B cell (primary cell): ENCODE results near the gene FLT3LG. TPM values are rescaled to one million over a fixed set of nuclear protein-coding genes. Genes with fewer than 3 reads are reported as not detected.

Experiments
- ATAC-seq: fragments of 200-7000 bp; cut with Tn5 transposase; one replicate; pipeline ENCODE4 v1.10.0; 2021; ENCODE audit warnings: low read depth, mild to moderate bottlenecking, moderate number of reproducible peaks, moderate library complexity
- CTCF ChIA-PET: fragments of 350-600 bp; sonication (Branson Sonifier 250); formaldehyde crosslinking; loops from one replicate; lab custom pipeline; 2021; ENCODE audit warnings: antibody characterized with exemption, inconsistent platforms; lab: Charles Lee
- POLR2A ChIA-PET: fragments of 350-600 bp; sonication (Branson Sonifier 250); formaldehyde crosslinking; loops from one replicate; lab custom pipeline; 2021; ENCODE audit warnings: antibody characterized with exemption; lab: Charles Lee
- DNase-seq: peaks from one replicate; pipeline ENCODE4 v3.0.0; 2013
- H2AFZ ChIP-seq: 2 replicates; pipeline ENCODE4 v1.6.1; 2012; ENCODE audit warnings: mild to moderate bottlenecking, low read depth, low read length; ENCODE audit not compliant: insufficient read depth, poor library complexity, severe bottlenecking
- H3K27ac ChIP-seq, 2 donors: 1 replicate in 1 of 2; 2 replicates in 1 of 2; pipeline ENCODE4 v1.5.1; 2012 to 2013; ENCODE audit warnings: low read length in 2 of 2, mild to moderate bottlenecking in 2 of 2, moderate library complexity in 1 of 2
- H3K27me3 ChIP-seq, 4 experiments: fragments of 200-600 bp in 1 of 4; sonication (generic) in 1 of 4; replicated peaks in 1 of 4; 1 replicate in 2 of 4; 2 replicates in 2 of 4; pipeline versions ENCODE4 v1.6.1 to v1.7.0; 2013 to 2016; ENCODE audit warnings: low read length in 3 of 4, mild to moderate bottlenecking in 2 of 4, mixed read lengths in 1 of 4, moderate library complexity in 1 of 4; ENCODE audit not compliant: insufficient read depth in 4 of 4, control insufficient read depth in 3 of 4; ENCODE audit errors: control extremely low read depth in 1 of 4
- H3K36me3 ChIP-seq, 2 experiments: replicated peaks in 1 of 2; 1 replicate in 1 of 2; 2 replicates in 1 of 2; pipeline versions ENCODE4 v1.6.1 to v1.7.1; 2013; ENCODE audit warnings: low read length in 1 of 2; ENCODE audit not compliant: insufficient read depth in 2 of 2, control insufficient read depth in 1 of 2; ENCODE audit errors: control extremely low read depth in 1 of 2, extremely low read depth in 1 of 2
- H3K4me1 ChIP-seq, 2 donors: fragments of 200-600 bp in 1 of 2; sonication (generic) in 1 of 2; 1 replicate in 1 of 2; 2 replicates in 1 of 2; pipeline versions ENCODE4 v1.5.1 to v1.6.1; 2013 to 2017; ENCODE audit warnings: low read length in 2 of 2; ENCODE audit not compliant: control insufficient read depth in 2 of 2, insufficient read depth in 2 of 2
- H3K4me2 ChIP-seq: replicated peaks from 2 replicates; pipeline ENCODE3; 2012; ENCODE audit warnings: mild to moderate bottlenecking, low read depth, low read length; ENCODE audit not compliant: poor library complexity, severe bottlenecking
- H3K4me3 ChIP-seq, 5 experiments: fragments of 200-600 bp in 1 of 5; sonication (generic) in 1 of 5; 1 replicate in 3 of 5; 2 replicates in 2 of 5; pipeline versions ENCODE4 v1.5.1 to v1.7.0; 2011 to 2016; ENCODE audit warnings: low read length in 4 of 5, mild to moderate bottlenecking in 4 of 5, low read depth in 2 of 5, control low read depth in 1 of 5, moderate library complexity in 1 of 5; ENCODE audit not compliant: insufficient read depth in 1 of 5; ENCODE audit errors: control extremely low read depth in 1 of 5, extremely low read depth in 1 of 5
- H3K79me2 ChIP-seq: fragments of 200-600 bp; sonication (generic); one replicate; pipeline ENCODE4 v1.6.0; 2016; ENCODE audit warnings: low read length; ENCODE audit not compliant: control insufficient read depth, insufficient read depth
- H3K9ac ChIP-seq: fragments of 200-600 bp; sonication (generic); 2 replicates; pipeline ENCODE4 v1.6.1; 2017; ENCODE audit warnings: mild to moderate bottlenecking, low read length, moderate library complexity
- H3K9me3 ChIP-seq, 3 donors: one replicate each; pipeline versions ENCODE4 v1.6.1 to v1.7.1; 2013; ENCODE audit warnings: low read length in 2 of 3; ENCODE audit not compliant: control insufficient read depth in 2 of 3, insufficient read depth in 1 of 3; ENCODE audit errors: control extremely low read depth in 1 of 3
- H4K20me1 ChIP-seq: 2 replicates; pipeline ENCODE4 v1.6.0; 2012; ENCODE audit warnings: mild to moderate bottlenecking, low read length; ENCODE audit not compliant: insufficient read depth, control insufficient read depth, poor library complexity, severe bottlenecking
- H3K27ac Mint-ChIP-seq: one replicate; pipeline ENCODE4 v1.8.0; 2021; ENCODE audit warnings: mixed read lengths
- H3K27me3 Mint-ChIP-seq: one replicate; pipeline ENCODE4 v1.8.0; 2021; ENCODE audit warnings: mixed read lengths
- H3K4me1 Mint-ChIP-seq: one replicate; pipeline ENCODE4 v1.8.0; 2021; ENCODE audit warnings: mixed read lengths
- H3K4me3 Mint-ChIP-seq: one replicate; pipeline ENCODE4 v1.8.0; 2021; ENCODE audit warnings: mixed read lengths
- H3K9me3 Mint-ChIP-seq: one replicate; pipeline ENCODE4 v1.8.0; 2022; ENCODE audit warnings: mixed read lengths; ENCODE audit not compliant: insufficient read depth
- CTCF ChIP-seq: fragments of 200-600 bp; IDR thresholded peaks from one replicate; pipeline ENCODE4 v1.8.0; 2022; ENCODE audit warnings: antibody characterized with exemption, mild to moderate bottlenecking
- EZH2 ChIP-seq: IDR thresholded peaks from 2 replicates; pipeline ENCODE4 v1.6.1; 2012; ENCODE audit warnings: borderline replicate concordance, low read depth, mild to moderate bottlenecking, moderate library complexity, low read length; ENCODE audit not compliant: insufficient read depth, poor library complexity, severe bottlenecking
- WGBS: methylation state at CpG from one replicate; pipeline ENCODE4 v1.1.5; 2013; ENCODE audit warnings: missing lambda C conversion rate; ENCODE audit not compliant: insufficient coverage; 5-methylcytosine and 5-hydroxymethylcytosine counted together
- intact Hi-C: fragments of 100-400 bp; cut with micrococcal nuclease; formaldehyde crosslinking; loops from one replicate; pipeline ENCODE4 v1.10.0; 2022
- polyA plus RNA-seq: library from polyadenylated mRNA; depleted of rRNA; stranded (reverse); fragments of >200 nt; gene quantifications from 2 replicates; pipeline ENCODE4 v1.2.3, GENCODE V29; 2012
- total RNA-seq, 2 donors: library from RNA; stranded (reverse); fragments of 120-200 nt in 1 of 2; gene quantifications; 1 replicate in 1 of 2; 2 replicates in 1 of 2; pipeline versions ENCODE4 v1.2.3 to v1.2.4, GENCODE V29; 2013 to 2022

Gene FLT3LG
- total and polyA plus RNA-seq, 2 donors (not counting 1 experiment from before 2014, with no cell fraction given) = 31.0 to 49.8 TPM

GRCh38 chr19:49488046-49488862 lies 14.2 kb downstream of the FLT3LG start:
- ChIA-PET CTCF (interaction anchor here (0.7 to 1.8 kb wide), 4 partner anchors 11 to 170 kb away, joined by 3 to 5 read pairs (median 4); no protein-coding TSS in a partner anchor), POLR2A (interaction anchor here (0.5 to 1.7 kb wide), 6 partner anchors 8 to 155 kb away, joined by 6 to 17 read pairs (median 10); partner anchors contain the start of genes FLT3LG and RPS11)
- H4K20me1 ChIP-seq = peaks cover 45% of the 10 kb centered on the region
- peak overlapping the region; percentile 93 for H3K4me2 ChIP-seq
- DNase-seq = no peak
- Mint-ChIP-seq H3K27me3 (no peaks in the 10 kb centered on the region), H3K4me3 (peak overlapping the region; percentile 99), H3K9me3 (no peaks in the 10 kb centered on the region), H3K4me1 (peaks cover 49% of the 10 kb centered on the region), H3K27ac (peak overlapping the region; percentile 97)
- peak overlapping the region; percentile 91 to 97 for H3K27ac ChIP-seq
- H3K4me1 ChIP-seq = peaks cover 17 to 36% of the 10 kb centered on the region in 2 donors
- no peak for ATAC-seq
- no peak overlapping the region for H2AFZ ChIP-seq
- 2% methylated on average over 22 of the region's 26 CpGs for WGBS
- no peak for TF ChIP-seq EZH2
- no peak for TF ChIP-seq CTCF
- H3K4me3 ChIP-seq = peak overlapping the region; percentile 92 to 100 (median 97)
- no peaks in the 10 kb centered on the region for H3K27me3 ChIP-seq
- no peaks in the 10 kb centered on the region for H3K9me3 ChIP-seq
- intact Hi-C loops = no loop called here
- H3K9ac ChIP-seq = peak overlapping the region; percentile 100
- H3K79me2 ChIP-seq = peaks cover 40% of the 10 kb centered on the region
- H3K36me3 ChIP-seq = peaks cover 10 to 44% of the 10 kb centered on the region in 2 experiments
